Hematopoietic multipotent progenitor cell treated with erythropoietin and hydrocortisone succinate and interleukin-3 and kit ligand, for 6 days (in vitro differentiated cells): ENCODE data around the gene LAMP1.
"Not testable (repeated sequence)": the region's sequence is repeated elsewhere in the genome, so short reads cannot be mapped to it uniquely, and the experiment has no call there.

Experiments
- DNase-seq: peaks from one replicate; pipeline ENCODE4 v3.0.0-alpha.2; 2015

LAMP1 gene

GRCh38 chr13:113296823-113297369 lies at the start of gene LAMP1:
Gene LAMP1 (plus strand): TSS chr13:113297239. CDS start chr13:113297435, 196 bp downstream.
- DNase-seq: peak; percentile 95

- DNase-seq: no peak
Observed at GRCh38 chr13:113252516-113253095, 44.4 kb upstream of the LAMP1 start.

- not testable (repeated sequence) for DNase-seq
Observed at GRCh38 chr13:113257908-113258307, 39.1 kb upstream of the LAMP1 start.

- no peak for DNase-seq
Observed at GRCh38 chr13:113258321-113259054, 38.6 kb upstream of the LAMP1 start.

- DNase-seq: no peak
Observed at GRCh38 chr13:113260996-113261395, 36.0 kb upstream of the LAMP1 start.

GRCh38 chr13:113263016-113263415 lies 34.0 kb upstream of the LAMP1 start:
- DNase-seq: not testable (repeated sequence)

GRCh38 chr13:113267642-113268405 lies 29.2 kb upstream of the LAMP1 start:
- no peak for DNase-seq

GRCh38 chr13:113272031-113272430 lies 25.0 kb upstream of the LAMP1 start:
- DNase-seq: no peak

GRCh38 chr13:113272701-113273181 lies 24.3 kb upstream of the LAMP1 start:
- no peak for DNase-seq

- DNase-seq: no peak
Observed at GRCh38 chr13:113273321-113273720, 23.7 kb upstream of the LAMP1 start.

- DNase-seq: no peak
Observed at GRCh38 chr13:113273851-113274590, 23.0 kb upstream of the LAMP1 start.

GRCh38 chr13:113274721-113275120 lies 22.3 kb upstream of the LAMP1 start:
- no peak for DNase-seq

- peak; percentile 80 for DNase-seq
Observed at GRCh38 chr13:113275387-113275786, 21.7 kb upstream of the LAMP1 start.

- DNase-seq: no peak
Observed at GRCh38 chr13:113280126-113280525, 16.9 kb upstream of the LAMP1 start.

GRCh38 chr13:113283904-113284303 lies 13.1 kb upstream of the LAMP1 start:
- no peak for DNase-seq

GRCh38 chr13:113288880-113289279 lies 8.2 kb upstream of the LAMP1 start:
- DNase-seq: no peak

GRCh38 chr13:113291129-113291528 lies 5.9 kb upstream of the LAMP1 start:
- DNase-seq: no peak

- DNase-seq: peak; percentile 55
Observed at GRCh38 chr13:113292021-113292862, 4.8 kb upstream of the LAMP1 start.

GRCh38 chr13:113293686-113294085 lies 3.4 kb upstream of the LAMP1 start:
- DNase-seq: no peak

- DNase-seq: peak; percentile 74
Observed at GRCh38 chr13:113295776-113296175, 1.3 kb upstream of the LAMP1 start.

- DNase-seq: peak; percentile 58
Observed at GRCh38 chr13:113297370-113298042, 467 bp downstream of the LAMP1 start.
